GM10248 (cell line): ENCODE results near the gene PADI2.

Experiments used
- CTCF ChIA-PET: fragments of 300-600 bp; sonication (Branson Sonifier 250); formaldehyde crosslinking; extraction: SDS; loops from one replicate; lab custom pipeline; 2021; ENCODE audit warnings: antibody characterized with exemption; lab: Yijun Ruan, JAX
- POLR2A ChIA-PET: fragments of 350-650 bp; sonication (Branson Sonifier 250); formaldehyde crosslinking; extraction: SDS; loops from one replicate; lab custom pipeline; 2020; ENCODE audit warnings: antibody characterized with exemption; lab: Yijun Ruan, JAX
- DNase-seq: peaks from one replicate; pipeline ENCODE4 v3.0.0; 2012; ENCODE audit errors: extremely low spot score
- CTCF ChIP-seq: IDR thresholded peaks from 2 replicates; pipeline ENCODE4 v1.5.1; 2012; ENCODE audit warnings: mild to moderate bottlenecking, low read depth; ENCODE audit errors: extremely low read depth, missing control alignments, control extremely low read depth

Gene PADI2

GRCh38 chr1:17163789-17164666 is 44.8 kb upstream of the PADI2 start:
- ChIA-PET CTCF (interaction anchor here (2.1 kb wide), 1 partner anchor 11 kb away, joined by 8 read pairs; no protein-coding TSS in a partner anchor), POLR2A (no interaction called here)
- TF ChIP-seq CTCF, result no peak
- DNase-seq, result no peak

GRCh38 chr1:17163371-17163770 is 44.1 kb upstream of the PADI2 start:
- DNase-seq, result no peak
- TF ChIP-seq CTCF, result no peak
- POLR2A ChIA-PET, result no interaction called here
- CTCF ChIA-PET, result no interaction called here

- no peak for TF ChIP-seq CTCF
- DNase-seq, result no peak
- ChIA-PET POLR2A (no interaction called here), CTCF (no interaction called here)
Measured at GRCh38 chr1:17162941-17163340, 43.7 kb upstream of the PADI2 start.

- TF ChIP-seq CTCF, result no peak
- ChIA-PET POLR2A (no interaction called here), CTCF (no interaction called here)
- no peak for DNase-seq
Measured at GRCh38 chr1:17161926-17162800, 42.9 kb upstream of the PADI2 start.

GRCh38 chr1:17161137-17161740 is 42.0 kb upstream of the PADI2 start:
- POLR2A ChIA-PET, result no interaction called here
- no peak for TF ChIP-seq CTCF
- no peak for DNase-seq
- CTCF ChIA-PET, result no interaction called here

- no peak for DNase-seq
- ChIA-PET CTCF (interaction anchor here (1.1 to 1.3 kb wide), 2 partner anchors 26 to 34 kb away, joined by 4 read pairs; no protein-coding TSS in a partner anchor), POLR2A (no interaction called here)
- TF ChIP-seq CTCF, result no peak
Measured at GRCh38 chr1:17158961-17159360, 39.7 kb upstream of the PADI2 start.
